Brain microvascular endothelial cell (primary cell): Measurements from ENCODE around the gene CCR9.

Source experiments
- DNase-seq: peaks from one replicate; pipeline ENCODE4 v3.0.0-alpha.2; 2020
- H3K27ac ChIP-seq: fragments of 250-450 bp; sonication (Bioruptor Pico); 2 replicates; pipeline ENCODE4 v1.5.1; 2020; ENCODE audit warnings: mild to moderate bottlenecking, moderate library complexity
- H3K27me3 ChIP-seq: fragments of 250-450 bp; sonication (Bioruptor Pico); replicated peaks from 2 replicates; pipeline ENCODE4 v1.5.1; 2020; ENCODE audit warnings: mild to moderate bottlenecking
- H3K36me3 ChIP-seq: fragments of 250-450 bp; sonication (Bioruptor Pico); replicated peaks from 2 replicates; pipeline ENCODE4 v1.5.1; 2020; ENCODE audit warnings: mild to moderate bottlenecking
- H3K4me3 ChIP-seq: 2 replicates; pipeline ENCODE4 v1.5.1; 2011; ENCODE audit warnings: low read depth, mild to moderate bottlenecking, control low read depth, low read length, moderate library complexity
- in situ Hi-C: cut with HindIII; loops from 2 replicates; pipeline ENCODE4 v1.10.0; 2017; ENCODE audit warnings: low sequenced_read_pairs, low pct_ligation_motif_present
- TF ChIP-seq, protein P1 (sequence below): IDR thresholded peaks from 2 replicates; pipeline ENCODE4 v1.5.1; 2011; ENCODE audit warnings: low read depth, mild to moderate bottlenecking, moderate library complexity, low read length, control low read depth, inconsistent platforms; ENCODE audit errors: missing control alignments

CCR9 gene

GRCh38 chr3:45907769-45908705 lies 21.7 kb downstream of the CCR9 start:
- Histone ChIP-seq H3K4me3 (no peak overlapping the region), H3K27me3 (no peaks in the 10 kb centered on the region), H3K27ac (peak overlapping the region; percentile 34), H3K36me3 (no peaks in the 10 kb centered on the region)
- TF ChIP-seq, protein P1, sequence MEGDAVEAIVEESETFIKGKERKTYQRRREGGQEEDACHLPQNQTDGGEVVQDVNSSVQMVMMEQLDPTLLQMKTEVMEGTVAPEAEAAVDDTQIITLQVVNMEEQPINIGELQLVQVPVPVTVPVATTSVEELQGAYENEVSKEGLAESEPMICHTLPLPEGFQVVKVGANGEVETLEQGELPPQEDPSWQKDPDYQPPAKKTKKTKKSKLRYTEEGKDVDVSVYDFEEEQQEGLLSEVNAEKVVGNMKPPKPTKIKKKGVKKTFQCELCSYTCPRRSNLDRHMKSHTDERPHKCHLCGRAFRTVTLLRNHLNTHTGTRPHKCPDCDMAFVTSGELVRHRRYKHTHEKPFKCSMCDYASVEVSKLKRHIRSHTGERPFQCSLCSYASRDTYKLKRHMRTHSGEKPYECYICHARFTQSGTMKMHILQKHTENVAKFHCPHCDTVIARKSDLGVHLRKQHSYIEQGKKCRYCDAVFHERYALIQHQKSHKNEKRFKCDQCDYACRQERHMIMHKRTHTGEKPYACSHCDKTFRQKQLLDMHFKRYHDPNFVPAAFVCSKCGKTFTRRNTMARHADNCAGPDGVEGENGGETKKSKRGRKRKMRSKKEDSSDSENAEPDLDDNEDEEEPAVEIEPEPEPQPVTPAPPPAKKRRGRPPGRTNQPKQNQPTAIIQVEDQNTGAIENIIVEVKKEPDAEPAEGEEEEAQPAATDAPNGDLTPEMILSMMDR, result no peak
- in situ Hi-C loops, result no loop called here
- DNase-seq, result peak; percentile 49

- no peak for DNase-seq
Observed at GRCh38 chr3:45908761-45909160, 22.4 kb downstream of the CCR9 start.

DNA sequence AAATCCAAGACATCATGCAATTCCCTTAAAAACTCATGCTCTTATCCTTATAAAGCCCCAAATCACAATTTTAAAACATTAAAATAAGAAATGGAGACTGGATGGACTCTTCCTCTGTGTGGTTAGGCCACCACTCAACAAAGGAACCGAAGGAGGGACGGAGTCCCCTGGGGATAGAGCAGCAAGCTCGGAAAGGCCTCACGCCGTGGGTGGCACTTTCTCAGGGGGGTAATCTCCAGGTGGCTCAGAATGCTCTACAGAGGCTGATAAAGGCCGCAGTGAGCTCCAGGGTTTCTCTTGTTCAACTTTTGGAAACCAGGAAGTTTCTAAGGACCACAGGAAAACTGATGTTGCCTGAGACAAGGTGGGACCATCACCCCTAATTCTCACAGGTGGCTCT lies 23.2 kb downstream of the CCR9 start:
- DNase-seq, result no peak
- H3K27ac ChIP-seq, result no peak overlapping the region
- H3K4me3 ChIP-seq, result no peak overlapping the region
- H3K27me3 ChIP-seq, result no peaks in the 10 kb centered on the region
- in situ Hi-C loops, result no loop called here
- H3K36me3 ChIP-seq, result no peaks in the 10 kb centered on the region
- TF ChIP-seq, protein P1, result no peak

More at GRCh38 chr3:45908761-45909160, 22.4 kb downstream of the CCR9 start:
- Histone ChIP-seq H3K27ac (no peak overlapping the region), H3K27me3 (no peaks in the 10 kb centered on the region), H3K36me3 (no peaks in the 10 kb centered on the region), H3K4me3 (no peak overlapping the region)
- in situ Hi-C loops, result no loop called here
- TF ChIP-seq, protein P1, result no peak

DNA sequence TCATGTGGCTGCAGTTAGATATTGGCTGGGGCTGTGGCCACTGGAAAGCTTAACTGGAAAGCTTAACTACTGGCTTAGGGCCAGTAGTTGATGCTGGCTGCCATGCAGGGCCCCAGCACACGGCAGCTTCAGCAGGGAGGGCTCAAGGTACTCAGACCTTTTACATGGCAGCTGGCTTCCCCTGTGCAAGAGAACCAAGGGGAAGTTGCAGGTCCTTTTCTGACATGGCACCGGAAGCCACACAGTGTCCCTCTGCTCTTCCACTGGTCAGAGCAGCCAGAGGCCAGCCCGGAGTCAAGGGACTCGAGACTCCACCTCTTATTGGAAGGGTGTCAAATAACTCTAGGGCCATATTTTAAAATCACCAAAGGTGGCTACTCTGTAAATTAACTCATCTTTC lies 24.5 kb downstream of the CCR9 start:
- no peak for DNase-seq
- H3K36me3 ChIP-seq, result no peaks in the 10 kb centered on the region
- TF ChIP-seq, protein P1, result no peak
- no peak overlapping the region for H3K4me3 ChIP-seq
- in situ Hi-C loops, result no loop called here
- no peaks in the 10 kb centered on the region for H3K27me3 ChIP-seq
- H3K27ac ChIP-seq, result no peak overlapping the region

GRCh38 chr3:45911511-45912226 lies 25.3 kb downstream of the CCR9 start:
- H3K27ac ChIP-seq, result no peak overlapping the region
- H3K27me3 ChIP-seq, result no peaks in the 10 kb centered on the region
- H3K4me3 ChIP-seq, result no peak overlapping the region
- DNase-seq, result no peak
- TF ChIP-seq, protein P1, result no peak
- in situ Hi-C loops, result no loop called here
- H3K36me3 ChIP-seq, result no peaks in the 10 kb centered on the region
